ENCODE results near the gene PSMA8. TPM values are rescaled to one million over a fixed set of nuclear protein-coding genes. Genes with fewer than 3 reads are reported as not detected.
"Not testable (repeated sequence)": the region's sequence is repeated elsewhere in the genome, so short reads cannot be mapped to it uniquely, and the experiment has no call there.

Gene PSMA8
- total RNA-seq, 1 donor from 2014 or later, result not detected

GRCh38 chr18:26104035-26104434, 29.6 kb upstream of the PSMA8 start:
- no peaks in the 10 kb centered on the region for H3F3A ChIP-seq (ENCODE audit: low read depth)
- no peaks in the 10 kb centered on the region for H3K79me2 ChIP-seq (ENCODE audit: low read depth)
- no peak overlapping the region for H3K9ac ChIP-seq

GRCh38 chr18:26119246-26119645, 14.4 kb upstream of the PSMA8 start:
- Histone ChIP-seq H3K4me2 (no peak overlapping the region), H3F3A (ENCODE audit: low read depth) (no peaks in the 10 kb centered on the region), H3K36me3 (no peaks in the 10 kb centered on the region), H3K79me2 (ENCODE audit: low read depth) (no peaks in the 10 kb centered on the region), H3K9me3 (ENCODE audit: low read depth) (peaks cover 5% of the 10 kb centered on the region), H3K27me3 (no peaks in the 10 kb centered on the region), H2AFZ (replicated peaks) (no peak overlapping the region), H3K9ac (no peak overlapping the region), H3K4me1 (no peaks in the 10 kb centered on the region), H4K20me1 (ENCODE audit: low read depth) (no peaks in the 10 kb centered on the region), H3K27ac (no peak overlapping the region), H3K4me3 (no peak overlapping the region)
- Mint-ChIP-seq H3K27ac (no peak overlapping the region), H3K4me1 (peaks cover under 1% of the 10 kb centered on the region), H3K9me3 (peaks cover 16% of the 10 kb centered on the region), H3K36me3 (peaks cover 2% of the 10 kb centered on the region), H3K4me3 (no peak overlapping the region), H3K27me3 (ENCODE audit: insufficient read depth, low read depth) (no peaks in the 10 kb centered on the region)
- TF ChIP-seq, protein P1, sequence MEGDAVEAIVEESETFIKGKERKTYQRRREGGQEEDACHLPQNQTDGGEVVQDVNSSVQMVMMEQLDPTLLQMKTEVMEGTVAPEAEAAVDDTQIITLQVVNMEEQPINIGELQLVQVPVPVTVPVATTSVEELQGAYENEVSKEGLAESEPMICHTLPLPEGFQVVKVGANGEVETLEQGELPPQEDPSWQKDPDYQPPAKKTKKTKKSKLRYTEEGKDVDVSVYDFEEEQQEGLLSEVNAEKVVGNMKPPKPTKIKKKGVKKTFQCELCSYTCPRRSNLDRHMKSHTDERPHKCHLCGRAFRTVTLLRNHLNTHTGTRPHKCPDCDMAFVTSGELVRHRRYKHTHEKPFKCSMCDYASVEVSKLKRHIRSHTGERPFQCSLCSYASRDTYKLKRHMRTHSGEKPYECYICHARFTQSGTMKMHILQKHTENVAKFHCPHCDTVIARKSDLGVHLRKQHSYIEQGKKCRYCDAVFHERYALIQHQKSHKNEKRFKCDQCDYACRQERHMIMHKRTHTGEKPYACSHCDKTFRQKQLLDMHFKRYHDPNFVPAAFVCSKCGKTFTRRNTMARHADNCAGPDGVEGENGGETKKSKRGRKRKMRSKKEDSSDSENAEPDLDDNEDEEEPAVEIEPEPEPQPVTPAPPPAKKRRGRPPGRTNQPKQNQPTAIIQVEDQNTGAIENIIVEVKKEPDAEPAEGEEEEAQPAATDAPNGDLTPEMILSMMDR (IDR thresholded peaks at IDR 0.05), result no peak
- TF ChIP-seq EZH2phosphoT487 (IDR thresholded peaks at IDR 0.05) (no peak), EZH2 (IDR thresholded peaks at IDR 0.05) (no peak)
- DNase-seq (ENCODE audit: low spot score), result no peak

More at GRCh38 chr18:26104035-26104434, 29.6 kb upstream of the PSMA8 start:
- no peak overlapping the region for H2AFZ ChIP-seq (replicated peaks)
- Mint-ChIP-seq H3K4me1 (no peaks in the 10 kb centered on the region), H3K9me3 (peaks cover 3% of the 10 kb centered on the region), H3K36me3 (no peaks in the 10 kb centered on the region), H3K27me3 (ENCODE audit: insufficient read depth, low read depth) (peaks cover 2% of the 10 kb centered on the region), H3K27ac (no peak overlapping the region), H3K4me3 (no peak overlapping the region)
- H3K4me1 ChIP-seq, result no peaks in the 10 kb centered on the region
- no peak overlapping the region for H3K4me3 ChIP-seq
- no peaks in the 10 kb centered on the region for H3K27me3 ChIP-seq
- H3K9me3 ChIP-seq (ENCODE audit: low read depth), result no peaks in the 10 kb centered on the region
- H3K27ac ChIP-seq, result no peak overlapping the region
- no peak for DNase-seq (ENCODE audit: low spot score)
- H3K36me3 ChIP-seq, result no peaks in the 10 kb centered on the region
- no peak overlapping the region for H3K4me2 ChIP-seq
- TF ChIP-seq, protein P1 (IDR thresholded peaks at IDR 0.05), result no peak
- TF ChIP-seq EZH2phosphoT487 (IDR thresholded peaks at IDR 0.05), result no peak
- TF ChIP-seq EZH2 (IDR thresholded peaks at IDR 0.05), result no peak
- H4K20me1 ChIP-seq (ENCODE audit: low read depth), result no peaks in the 10 kb centered on the region

- Histone ChIP-seq H3K79me2 (ENCODE audit: low read depth) (no peaks in the 10 kb centered on the region), H3K4me2 (no peak overlapping the region), H3K9ac (no peak overlapping the region), H3K9me3 (ENCODE audit: low read depth) (peaks cover 5% of the 10 kb centered on the region), H3K36me3 (no peaks in the 10 kb centered on the region), H3K27ac (no peak overlapping the region), H2AFZ (replicated peaks) (no peak overlapping the region), H3K4me1 (no peaks in the 10 kb centered on the region), H4K20me1 (ENCODE audit: low read depth) (no peaks in the 10 kb centered on the region), H3K27me3 (no peaks in the 10 kb centered on the region), H3F3A (ENCODE audit: low read depth) (no peaks in the 10 kb centered on the region), H3K4me3 (no peak overlapping the region)
- no peaks in the 10 kb centered on the region for H3K4me1 Mint-ChIP-seq
- DNase-seq (ENCODE audit: low spot score), result no peak
- no peak overlapping the region for H3K4me3 Mint-ChIP-seq
- TF ChIP-seq EZH2 (IDR thresholded peaks at IDR 0.05) (no peak), EZH2phosphoT487 (IDR thresholded peaks at IDR 0.05) (no peak)
- TF ChIP-seq, protein P1 (IDR thresholded peaks at IDR 0.05), result no peak
- no peaks in the 10 kb centered on the region for H3K27me3 Mint-ChIP-seq (ENCODE audit: insufficient read depth, low read depth)
- no peaks in the 10 kb centered on the region for H3K36me3 Mint-ChIP-seq
- H3K27ac Mint-ChIP-seq, result no peak overlapping the region
- H3K9me3 Mint-ChIP-seq, result peaks cover 12% of the 10 kb centered on the region
Measured at GRCh38 chr18:26121476-26121875, 12.2 kb upstream of the PSMA8 start.

DNA sequence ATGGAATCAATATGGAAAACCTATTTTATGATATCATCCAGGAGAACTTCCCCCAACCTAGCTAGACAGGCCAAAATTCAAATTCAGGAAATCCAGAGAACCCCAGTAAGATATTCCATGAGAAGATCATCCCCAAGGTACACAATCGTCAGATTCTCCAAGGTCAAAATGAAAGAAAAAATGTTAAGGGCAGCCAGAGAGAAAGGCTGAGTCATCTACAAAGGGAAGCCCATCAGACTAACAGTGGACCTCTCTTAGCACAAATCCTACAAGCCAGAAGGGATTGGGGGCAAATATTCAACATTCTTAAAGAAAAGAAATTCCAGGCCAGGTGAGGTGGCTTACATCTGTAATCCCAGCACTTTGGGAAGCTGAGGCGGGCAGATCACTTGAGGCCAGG, 11.7 kb upstream of the PSMA8 start:
- not testable (repeated sequence) for H3K9ac ChIP-seq; H3K4me1 Mint-ChIP-seq; H3F3A ChIP-seq (ENCODE audit: low read depth); H3K4me2 ChIP-seq; DNase-seq (ENCODE audit: low spot score); H3K27me3 Mint-ChIP-seq (ENCODE audit: insufficient read depth, low read depth); H3K27me3 ChIP-seq; H3K36me3 Mint-ChIP-seq; H3K36me3 ChIP-seq; H3K27ac Mint-ChIP-seq; H3K4me1 ChIP-seq; H3K4me3 Mint-ChIP-seq; H3K9me3 ChIP-seq (ENCODE audit: low read depth); H4K20me1 ChIP-seq (ENCODE audit: low read depth); H3K4me3 ChIP-seq; H3K79me2 ChIP-seq (ENCODE audit: low read depth); H3K27ac ChIP-seq; H2AFZ ChIP-seq (replicated peaks)
- H3K9me3 Mint-ChIP-seq, result peaks cover 12% of the 10 kb centered on the region
